ENCODE results near the gene STK4.

The STK4 gene

DNA sequence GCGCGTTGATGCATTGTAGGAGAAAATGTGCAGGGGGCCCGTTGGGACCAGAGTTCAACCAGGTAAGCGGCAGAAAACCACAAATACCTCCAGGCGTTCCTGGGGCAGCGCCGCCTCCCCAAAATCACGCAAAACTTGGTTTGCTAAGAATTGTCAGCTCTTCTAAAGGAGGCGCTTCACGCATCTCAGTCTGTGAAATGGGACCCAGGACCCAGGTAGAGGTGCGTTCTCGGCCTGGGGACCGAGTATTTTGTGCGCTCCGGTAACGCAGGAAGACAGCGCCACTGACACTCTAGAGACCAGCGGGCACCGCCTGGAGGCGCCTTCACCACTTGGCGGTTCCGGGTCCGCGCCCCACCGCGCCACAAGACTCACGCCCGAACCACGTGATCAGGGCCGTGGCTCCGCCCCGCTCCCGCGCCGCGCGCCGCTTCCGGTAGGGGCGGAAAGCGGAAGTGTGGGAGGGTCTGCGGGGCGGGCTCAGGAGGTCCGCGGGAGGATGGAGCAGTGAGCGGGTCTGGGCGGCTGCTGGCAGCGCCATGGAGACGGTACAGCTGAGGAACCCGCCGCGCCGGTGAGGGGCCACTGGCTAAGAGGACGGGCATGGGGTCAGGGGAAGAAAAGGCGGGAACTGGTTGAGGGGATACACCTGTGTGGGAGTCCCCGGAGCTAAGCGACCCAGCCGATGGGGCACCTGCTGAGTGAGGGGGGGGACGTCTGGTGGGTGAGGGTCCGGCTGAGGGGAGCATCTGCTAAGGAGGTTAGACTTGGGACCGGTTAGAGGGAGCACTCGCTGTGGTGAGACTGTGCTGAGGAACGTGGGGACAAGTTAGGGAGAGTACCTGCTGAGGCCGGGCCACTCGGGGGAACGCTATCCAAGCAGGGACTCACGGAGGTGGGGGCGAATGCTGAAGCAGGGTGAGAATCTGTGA, at the start of gene STK4:
Gene STK4, plus strand, starts transcription at position 483 of the 932 bp plus-strand sequence. Its CDS starts 57 bp downstream, at position 540.
- DNase-seq (ENCODE audit: low read depth in 2 of 2) = peak; percentile 93

GRCh38 chr20:44916586-44916985, 49.7 kb upstream of the STK4 start:
- DNase-seq (ENCODE audit: low read depth in 2 of 2) = no peak

GRCh38 chr20:44917399-44917798, 48.9 kb upstream of the STK4 start:
- no peak for DNase-seq (ENCODE audit: low read depth in 2 of 2)

- no peak for DNase-seq (ENCODE audit: low read depth in 2 of 2)
These were observed 48.0 kb upstream of the STK4 start for GRCh38 chr20:44918342-44918741.

- no peak for DNase-seq (ENCODE audit: low read depth in 2 of 2)
These were observed 47.6 kb upstream of the STK4 start for GRCh38 chr20:44918761-44919160.

DNA sequence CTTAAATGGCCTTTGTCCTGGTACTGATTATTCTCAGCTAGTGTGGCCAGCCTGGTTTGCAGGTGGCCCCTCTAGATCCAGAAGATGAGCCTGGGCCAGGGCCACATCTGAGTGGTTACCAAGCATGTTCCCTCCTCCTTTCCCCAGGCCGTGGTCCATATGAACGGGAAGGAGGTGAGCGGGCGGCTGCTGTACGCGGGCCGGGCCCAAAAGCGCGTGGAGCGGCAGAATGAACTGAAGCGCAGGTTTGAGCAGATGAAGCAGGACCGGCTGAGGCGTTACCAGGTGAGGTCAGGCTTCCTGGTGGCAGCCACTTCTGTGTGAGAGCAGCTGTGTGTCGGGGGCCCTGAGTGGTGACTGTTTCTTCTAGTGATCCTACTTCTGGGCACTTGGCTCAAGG, 44.9 kb upstream of the STK4 start:
- no peak for DNase-seq (ENCODE audit: low read depth in 2 of 2)

DNA sequence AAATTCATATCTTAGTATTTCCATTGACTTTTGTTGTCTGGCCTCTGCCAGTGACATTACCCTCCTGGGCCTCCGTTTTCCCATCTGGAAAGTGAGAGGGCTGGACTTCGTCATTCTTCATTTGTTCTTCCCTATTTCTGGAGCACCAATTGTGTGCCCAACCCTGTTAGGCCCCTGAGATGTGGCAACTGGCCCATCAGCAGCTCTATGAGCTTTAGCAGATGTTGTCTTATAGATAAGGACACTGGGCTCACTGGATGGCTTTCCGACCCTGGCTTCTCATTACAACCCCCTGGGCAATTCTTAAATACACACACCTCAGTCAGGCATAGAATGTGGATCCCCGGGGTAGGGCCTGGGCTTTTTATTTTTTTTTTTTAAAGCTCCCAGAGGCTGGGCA, 41.8 kb upstream of the STK4 start:
- DNase-seq (ENCODE audit: low read depth in 2 of 2) = no peak

- DNase-seq (ENCODE audit: low read depth in 2 of 2) = no peak
These were observed 37.7 kb upstream of the STK4 start for GRCh38 chr20:44928595-44928994.

- DNase-seq (ENCODE audit: low read depth in 2 of 2) = no peak
These were observed 35.7 kb upstream of the STK4 start for GRCh38 chr20:44930517-44931168.

GRCh38 chr20:44931911-44932310, 34.4 kb upstream of the STK4 start:
- DNase-seq (ENCODE audit: low read depth in 2 of 2) = no peak

DNA sequence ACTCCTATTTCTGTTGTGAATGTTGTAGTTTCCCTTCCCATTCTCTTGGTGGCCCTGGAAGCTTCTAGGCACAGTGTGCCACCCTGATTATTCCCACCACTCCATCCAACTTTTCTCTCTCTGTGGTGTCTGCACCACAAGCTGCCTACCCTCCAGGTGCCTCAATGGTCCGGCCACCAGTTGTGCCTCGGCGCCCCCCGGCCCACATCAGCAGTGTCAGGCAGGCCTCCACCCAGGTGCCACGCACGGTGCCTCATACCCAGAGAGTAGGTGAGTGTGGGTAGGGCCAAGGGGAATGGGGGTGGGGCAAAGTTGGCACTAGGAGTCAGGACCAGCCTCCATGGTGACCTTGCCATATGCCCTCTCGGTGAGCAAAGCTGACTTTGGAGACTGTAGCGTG, 33.4 kb upstream of the STK4 start:
- no peak for DNase-seq (ENCODE audit: low read depth in 2 of 2)

DNA sequence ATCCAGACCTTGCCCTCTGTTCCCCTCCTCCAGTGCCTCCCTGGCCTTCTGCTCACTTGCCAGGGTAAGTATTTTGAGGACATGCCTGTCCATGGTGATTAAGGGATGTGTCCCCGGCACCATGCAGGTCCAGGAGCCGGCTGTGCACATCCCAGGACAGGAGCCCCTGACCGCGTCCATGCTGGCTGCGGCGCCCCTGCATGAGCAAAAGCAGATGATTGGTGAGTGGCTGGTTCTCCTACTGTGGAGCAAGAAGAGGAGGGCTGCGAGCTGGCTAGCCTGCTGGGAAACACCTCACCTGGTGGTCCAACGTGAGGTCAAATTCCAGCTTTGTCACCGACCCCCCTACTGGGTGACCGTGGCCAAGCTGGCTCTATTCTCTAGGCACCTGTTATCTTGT, 29.8 kb upstream of the STK4 start:
- DNase-seq (ENCODE audit: low read depth in 2 of 2) = no peak

DNA sequence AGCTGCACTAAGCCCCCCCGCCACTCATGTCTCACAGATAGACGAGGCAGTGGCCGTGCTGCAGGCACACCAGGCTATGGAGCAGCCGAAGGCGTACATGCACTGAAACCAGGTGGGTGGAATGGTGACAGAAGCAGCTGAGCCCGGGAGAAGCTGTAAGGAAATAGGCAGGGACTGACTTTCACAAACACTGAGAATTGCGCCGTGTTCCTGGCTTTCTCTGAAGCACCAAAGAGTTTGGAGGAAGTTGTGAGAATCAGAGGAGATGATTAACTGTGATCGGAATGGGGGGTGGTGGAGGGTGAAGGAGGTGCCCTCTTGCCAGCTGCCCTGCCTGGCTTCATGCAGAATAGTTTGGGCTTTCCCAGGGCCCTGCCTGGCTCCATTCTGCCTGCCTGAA, 27.7 kb upstream of the STK4 start:
- no peak for DNase-seq (ENCODE audit: low read depth in 2 of 2)

- DNase-seq (ENCODE audit: low read depth in 2 of 2) = no peak
These were observed 25.1 kb upstream of the STK4 start for GRCh38 chr20:44941120-44941691.

DNA sequence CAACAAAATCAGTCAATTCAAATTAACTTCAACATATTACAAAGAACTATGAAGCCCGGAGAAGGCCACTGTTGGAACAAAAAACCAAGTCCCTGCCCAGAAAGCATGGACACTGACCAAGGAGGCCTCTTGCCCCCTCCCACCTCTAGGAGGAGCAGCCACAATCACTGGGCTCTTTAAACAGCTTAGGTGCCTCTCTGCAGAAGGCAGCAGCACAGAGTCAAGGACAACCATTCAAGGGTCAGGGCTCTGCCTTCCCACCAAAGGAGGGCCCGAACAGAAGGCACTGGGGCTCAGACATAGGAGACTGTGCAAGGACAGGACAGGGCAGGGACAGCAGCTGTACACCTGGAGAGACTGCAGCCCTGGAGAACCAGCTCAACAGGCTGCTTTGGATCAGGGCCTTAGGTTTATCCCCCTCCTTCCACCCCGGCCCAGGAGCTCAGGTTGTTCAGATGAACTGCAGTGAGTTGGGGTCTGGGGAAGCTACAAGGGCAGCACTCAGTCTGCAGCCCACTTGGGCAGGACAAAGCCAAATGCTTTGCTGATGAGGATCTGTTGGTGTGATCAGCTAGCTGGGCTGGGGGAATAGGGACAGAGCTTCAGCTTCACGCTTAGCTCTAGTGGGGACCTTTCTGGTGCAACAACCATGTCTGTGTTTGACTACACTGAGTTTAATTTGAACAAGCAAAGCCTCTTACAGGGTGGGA, 23.9 kb upstream of the STK4 start:
- DNase-seq (ENCODE audit: low read depth in 2 of 2) = no peak

- DNase-seq (ENCODE audit: low read depth in 2 of 2) = no peak
These were observed 22.5 kb upstream of the STK4 start for GRCh38 chr20:44943828-44944227.

GRCh38 chr20:44945261-44945660, 21.1 kb upstream of the STK4 start:
- DNase-seq (ENCODE audit: low read depth in 2 of 2) = no peak

- DNase-seq (ENCODE audit: low read depth in 2 of 2) = no peak
These were observed 19.9 kb upstream of the STK4 start for GRCh38 chr20:44946271-44946852.

GRCh38 chr20:44948107-44948506, 18.2 kb upstream of the STK4 start:
- DNase-seq (ENCODE audit: low read depth in 2 of 2) = no peak

- no peak for DNase-seq (ENCODE audit: low read depth in 2 of 2)
These were observed 17.8 kb upstream of the STK4 start for GRCh38 chr20:44948513-44948912.

DNA sequence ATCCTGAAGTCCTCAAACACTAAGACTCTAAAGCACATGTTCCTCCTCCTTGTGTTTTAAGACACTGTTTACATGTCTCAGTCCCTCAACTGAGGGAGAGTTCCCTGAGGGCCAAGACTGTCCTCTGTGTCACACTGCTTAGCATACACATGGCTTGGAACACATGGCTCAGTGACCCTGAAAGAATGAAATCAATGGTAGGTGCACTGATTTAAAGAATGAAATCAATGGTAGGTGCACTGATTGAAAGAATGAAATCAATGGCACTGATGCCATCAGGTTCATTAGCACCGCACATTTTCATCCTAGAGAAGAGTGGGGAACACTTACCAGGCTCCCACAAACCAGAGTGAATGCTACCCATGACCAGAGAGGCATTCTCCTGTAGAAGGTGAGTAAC, 15.9 kb upstream of the STK4 start:
- DNase-seq (ENCODE audit: low read depth in 2 of 2) = no peak

DNA sequence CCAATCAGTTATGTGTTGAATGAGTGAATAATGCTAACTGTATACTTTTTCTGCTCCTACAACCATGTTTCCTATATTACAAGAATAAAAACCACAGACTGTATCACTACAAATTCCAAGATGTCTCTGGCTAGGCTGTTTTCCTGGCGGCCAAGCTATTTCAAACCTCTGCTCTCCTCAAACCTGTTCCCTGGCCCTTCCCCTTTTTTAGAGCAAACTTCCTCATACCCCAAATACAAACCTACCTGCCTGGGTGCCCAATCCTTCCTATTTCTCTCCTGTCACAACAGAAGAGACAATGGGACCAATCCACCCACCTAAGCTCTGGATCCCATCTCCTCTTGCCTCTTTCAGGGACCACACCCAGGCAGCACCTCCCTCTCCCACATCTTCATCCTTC, 13.6 kb upstream of the STK4 start:
- no peak for DNase-seq (ENCODE audit: low read depth in 2 of 2)

All from stimulated activated CD8-positive, alpha-beta memory T cell treated with anti-CD3 and anti-CD28 coated beads, Interleukin-15, amount 100 ng/mL, for 48 hours (primary cell).